Common myeloid progenitor, CD34-positive (primary cell): ENCODE data around the gene SLF2.
A peak's percentile ranks its signal among the peaks of the same experiment; 100 is the strongest.

Experiments
- CTCF ChIA-PET: fragments of 350-600 bp; sonication (Branson Sonifier 250); formaldehyde crosslinking; loops from one replicate; lab custom pipeline; 2021; ENCODE audit warnings: antibody characterized with exemption; lab: Charles Lee
- POLR2A ChIA-PET: fragments of 350-600 bp; sonication (Branson Sonifier 250); formaldehyde crosslinking; loops from one replicate; lab custom pipeline; 2021; ENCODE audit warnings: antibody characterized with exemption; lab: Charles Lee
- DNase-seq, 3 donors: peaks; one replicate each; pipeline versions ENCODE4 v3.0.0 to v3.0.0-alpha.2; 2013
- H3K27ac ChIP-seq, 2 experiments: 1 replicate in 1 of 2; 2 replicates in 1 of 2; pipeline ENCODE4 v1.7.0; 2013; ENCODE audit warnings: inconsistent platforms in 2 of 2, low read length in 2 of 2, mild to moderate bottlenecking in 2 of 2, low read depth in 1 of 2, moderate library complexity in 1 of 2; ENCODE audit not compliant: severe bottlenecking in 2 of 2, insufficient read depth in 1 of 2, poor library complexity in 1 of 2
- H3K27me3 ChIP-seq, 5 experiments: replicated peaks in 2 of 5; 1 replicate in 3 of 5; 2 replicates in 2 of 5; pipeline versions ENCODE4 v1.6.1 to v1.7.0; 2013; ENCODE audit warnings: low read length in 4 of 5, mild to moderate bottlenecking in 2 of 5, moderate library complexity in 2 of 5, inconsistent platforms in 1 of 5; ENCODE audit not compliant: insufficient read depth in 5 of 5, control insufficient read depth in 4 of 5
- H3K36me3 ChIP-seq, 4 experiments: 1 replicate in 2 of 4; 2 replicates in 2 of 4; pipeline versions ENCODE4 v1.6.1 to v1.7.0; 2013; ENCODE audit warnings: low read length in 3 of 4, control low read depth in 1 of 4, mild to moderate bottlenecking in 1 of 4; ENCODE audit not compliant: control insufficient read depth in 4 of 4, insufficient read depth in 4 of 4
- H3K4me1 ChIP-seq, 4 experiments: 1 replicate in 3 of 4; 2 replicates in 1 of 4; pipeline versions ENCODE4 v1.6.1 to v1.7.1; 2013; ENCODE audit warnings: low read length in 3 of 4, mild to moderate bottlenecking in 3 of 4, control low read depth in 1 of 4, inconsistent platforms in 1 of 4, moderate library complexity in 1 of 4; ENCODE audit not compliant: control insufficient read depth in 4 of 4, insufficient read depth in 4 of 4; ENCODE audit errors: control extremely low read depth in 1 of 4
- H3K4me3 ChIP-seq, 7 experiments: 1 replicate in 4 of 7; 2 replicates in 3 of 7; pipeline versions ENCODE4 v1.5.1 to v1.7.0; 2013; ENCODE audit warnings: mild to moderate bottlenecking in 7 of 7, low read length in 6 of 7, moderate library complexity in 6 of 7, inconsistent platforms in 2 of 7, low read depth in 2 of 7, control low read depth in 1 of 7; ENCODE audit not compliant: insufficient read depth in 4 of 7, control insufficient read depth in 1 of 7; ENCODE audit errors: extremely low read depth in 1 of 7
- H3K9me3 ChIP-seq, 5 experiments: 1 replicate in 4 of 5; 2 replicates in 1 of 5; pipeline versions ENCODE4 v1.6.1 to v1.7.1; 2013; ENCODE audit warnings: low read length in 4 of 5, mild to moderate bottlenecking in 2 of 5, inconsistent platforms in 1 of 5, low read depth in 1 of 5, moderate library complexity in 1 of 5; ENCODE audit not compliant: control insufficient read depth in 4 of 5, insufficient read depth in 2 of 5; ENCODE audit errors: control extremely low read depth in 1 of 5
- WGBS: methylation state at CpG from one replicate; pipeline ENCODE4 v1.1.5; 2013; ENCODE audit not compliant: insufficient coverage; 5-methylcytosine and 5-hydroxymethylcytosine counted together

Gene SLF2

GRCh38 chr10:100923580-100923979 lies 10.8 kb downstream of the SLF2 start:
- no peaks in the 10 kb centered on the region for H3K4me1 ChIP-seq
- H3K9me3 ChIP-seq, result no peaks in the 10 kb centered on the region
- POLR2A ChIA-PET, result no interaction called here
- H3K36me3 ChIP-seq, result peaks cover 19 to 81% (median 51%) of the 10 kb centered on the region in 4 experiments
- H3K27ac ChIP-seq, result no peak overlapping the region
- H3K27me3 ChIP-seq, result no peaks in the 10 kb centered on the region
- no peak for DNase-seq
- no peak overlapping the region for H3K4me3 ChIP-seq
- CTCF ChIA-PET, result interaction anchor here (0.7 to 1.0 kb wide), 2 partner anchors 32 to 107 kb away, joined by 3 to 4 read pairs; partner anchors contain the start of genes PDZD7 and SFXN3

GRCh38 chr10:100927266-100927665 lies 14.5 kb downstream of the SLF2 start:
- Histone ChIP-seq H3K27ac (no peak overlapping the region), H3K9me3 (no peaks in the 10 kb centered on the region), H3K4me1 (no peaks in the 10 kb centered on the region), H3K27me3 (no peaks in the 10 kb centered on the region), H3K4me3 (no peak overlapping the region), H3K36me3 (peaks cover 13 to 88% (median 59%) of the 10 kb centered on the region in 4 experiments)
- DNase-seq, result no peak
- POLR2A ChIA-PET, result no interaction called here
- CTCF ChIA-PET, result no interaction called here
- no CpG with 5 or more reads among the region's 5 CpGs for WGBS

GRCh38 chr10:100928039-100928438 lies 15.3 kb downstream of the SLF2 start:
- Histone ChIP-seq H3K9me3 (no peaks in the 10 kb centered on the region), H3K36me3 (peaks cover 15 to 90% (median 59%) of the 10 kb centered on the region in 4 experiments), H3K4me1 (no peaks in the 10 kb centered on the region), H3K4me3 (no peak overlapping the region), H3K27me3 (no peaks in the 10 kb centered on the region), H3K27ac (no peak overlapping the region)
- no CpG with 5 or more reads among the region's 1 CpG for WGBS
- no peak for DNase-seq
- CTCF ChIA-PET, result interaction anchor here (1.1 kb wide), 1 partner anchor 30 kb away, joined by 3 read pairs; no protein-coding TSS in a partner anchor
- POLR2A ChIA-PET, result no interaction called here

- ChIA-PET POLR2A (no interaction called here), CTCF (no interaction called here)
Measured at GRCh38 chr10:100930368-100930767, 17.6 kb downstream of the SLF2 start.

GRCh38 chr10:100934084-100934659 lies 21.4 kb downstream of the SLF2 start:
- WGBS, result 100% methylated on average over 1 of the region's 3 CpGs
- H3K27ac ChIP-seq, result no peak overlapping the region
- H3K9me3 ChIP-seq, result no peaks in the 10 kb centered on the region
- POLR2A ChIA-PET, result interaction anchor here (0.6 kb wide), 1 partner anchor 15 kb away, joined by 3 read pairs; no protein-coding TSS in a partner anchor
- peaks cover 13 to 76% (median 48%) of the 10 kb centered on the region in 4 experiments for H3K36me3 ChIP-seq
- peak in 2 of 3 donors; percentile 52 to 54 for DNase-seq
- CTCF ChIA-PET, result interaction anchor here (0.6 to 1.0 kb wide), 2 partner anchors 32 to 35 kb away, joined by 3 to 4 read pairs; no protein-coding TSS in a partner anchor
- no peaks in the 10 kb centered on the region for H3K4me1 ChIP-seq
- H3K27me3 ChIP-seq, result no peaks in the 10 kb centered on the region
- no peak overlapping the region for H3K4me3 ChIP-seq

More at GRCh38 chr10:100930368-100930767, 17.6 kb downstream of the SLF2 start:
- H3K4me3 ChIP-seq, result no peak overlapping the region
- no peaks in the 10 kb centered on the region for H3K4me1 ChIP-seq
- peaks cover 9 to 82% (median 51%) of the 10 kb centered on the region in 4 experiments for H3K36me3 ChIP-seq
- H3K27me3 ChIP-seq, result no peaks in the 10 kb centered on the region
- no peak overlapping the region for H3K27ac ChIP-seq
- DNase-seq, result no peak
- H3K9me3 ChIP-seq, result no peaks in the 10 kb centered on the region

- ChIA-PET POLR2A (no interaction called here), CTCF (interaction anchor here (0.7 to 1.0 kb wide), 3 partner anchors 27 to 1017 kb away, joined by 3 to 4 read pairs (median 3); no protein-coding TSS in a partner anchor)
- no peak overlapping the region for H3K4me3 ChIP-seq
- H3K27ac ChIP-seq, result no peak overlapping the region
- DNase-seq, result no peak
- no peaks in the 10 kb centered on the region for H3K27me3 ChIP-seq
- no peaks in the 10 kb centered on the region for H3K4me1 ChIP-seq
- peaks cover 16 to 73% (median 39%) of the 10 kb centered on the region in 4 experiments for H3K36me3 ChIP-seq
- H3K9me3 ChIP-seq, result no peaks in the 10 kb centered on the region
Measured at GRCh38 chr10:100939763-100940344, 27.1 kb downstream of the SLF2 start.

GRCh38 chr10:100942229-100942628 lies 29.5 kb downstream of the SLF2 start:
- Histone ChIP-seq H3K4me1 (no peaks in the 10 kb centered on the region), H3K9me3 (no peaks in the 10 kb centered on the region), H3K27ac (no peak overlapping the region), H3K27me3 (no peaks in the 10 kb centered on the region), H3K4me3 (no peak overlapping the region), H3K36me3 (peaks cover 15 to 88% (median 48%) of the 10 kb centered on the region in 4 experiments)
- DNase-seq, result no peak
- POLR2A ChIA-PET, result no interaction called here
- WGBS, result 100% methylated on average over 1 of the region's 3 CpGs
- CTCF ChIA-PET, result interaction anchor here (1.3 to 2.4 kb wide), 2 partner anchors 14 to 76 kb away, joined by 3 to 13 read pairs; no protein-coding TSS in a partner anchor
